GM12872 (cell line): ENCODE measurements around the gene PRG3.

Experiments used
- TF ChIP-seq, protein P1 (sequence below): IDR thresholded peaks from 3 replicates; pipeline ENCODE4 v1.5.1; 2011; ENCODE audit warnings: low read depth, mild to moderate bottlenecking, low read length, moderate library complexity; ENCODE audit not compliant: insufficient read depth

Gene PRG3

DNA sequence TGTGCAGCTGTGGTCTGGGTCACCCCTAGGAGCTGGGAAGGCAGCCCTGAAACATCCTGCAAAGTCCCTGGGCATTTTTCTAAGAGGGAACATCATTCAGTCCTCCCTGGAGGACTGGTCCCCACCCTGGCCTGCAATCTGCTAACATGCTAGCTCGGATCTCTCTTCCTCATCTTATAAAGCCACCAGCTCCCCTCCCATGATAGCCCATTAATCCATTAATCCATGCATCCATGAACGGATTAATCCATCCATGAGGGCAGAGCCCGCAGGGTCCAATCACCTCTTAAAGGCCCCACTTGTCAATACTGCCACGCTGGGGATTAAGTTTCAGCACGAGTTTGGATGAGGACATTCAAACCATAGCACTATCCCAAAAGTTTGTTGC, 12.1 kb downstream of the PRG3 start:
- TF ChIP-seq, protein P1, sequence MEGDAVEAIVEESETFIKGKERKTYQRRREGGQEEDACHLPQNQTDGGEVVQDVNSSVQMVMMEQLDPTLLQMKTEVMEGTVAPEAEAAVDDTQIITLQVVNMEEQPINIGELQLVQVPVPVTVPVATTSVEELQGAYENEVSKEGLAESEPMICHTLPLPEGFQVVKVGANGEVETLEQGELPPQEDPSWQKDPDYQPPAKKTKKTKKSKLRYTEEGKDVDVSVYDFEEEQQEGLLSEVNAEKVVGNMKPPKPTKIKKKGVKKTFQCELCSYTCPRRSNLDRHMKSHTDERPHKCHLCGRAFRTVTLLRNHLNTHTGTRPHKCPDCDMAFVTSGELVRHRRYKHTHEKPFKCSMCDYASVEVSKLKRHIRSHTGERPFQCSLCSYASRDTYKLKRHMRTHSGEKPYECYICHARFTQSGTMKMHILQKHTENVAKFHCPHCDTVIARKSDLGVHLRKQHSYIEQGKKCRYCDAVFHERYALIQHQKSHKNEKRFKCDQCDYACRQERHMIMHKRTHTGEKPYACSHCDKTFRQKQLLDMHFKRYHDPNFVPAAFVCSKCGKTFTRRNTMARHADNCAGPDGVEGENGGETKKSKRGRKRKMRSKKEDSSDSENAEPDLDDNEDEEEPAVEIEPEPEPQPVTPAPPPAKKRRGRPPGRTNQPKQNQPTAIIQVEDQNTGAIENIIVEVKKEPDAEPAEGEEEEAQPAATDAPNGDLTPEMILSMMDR: no peak

DNA sequence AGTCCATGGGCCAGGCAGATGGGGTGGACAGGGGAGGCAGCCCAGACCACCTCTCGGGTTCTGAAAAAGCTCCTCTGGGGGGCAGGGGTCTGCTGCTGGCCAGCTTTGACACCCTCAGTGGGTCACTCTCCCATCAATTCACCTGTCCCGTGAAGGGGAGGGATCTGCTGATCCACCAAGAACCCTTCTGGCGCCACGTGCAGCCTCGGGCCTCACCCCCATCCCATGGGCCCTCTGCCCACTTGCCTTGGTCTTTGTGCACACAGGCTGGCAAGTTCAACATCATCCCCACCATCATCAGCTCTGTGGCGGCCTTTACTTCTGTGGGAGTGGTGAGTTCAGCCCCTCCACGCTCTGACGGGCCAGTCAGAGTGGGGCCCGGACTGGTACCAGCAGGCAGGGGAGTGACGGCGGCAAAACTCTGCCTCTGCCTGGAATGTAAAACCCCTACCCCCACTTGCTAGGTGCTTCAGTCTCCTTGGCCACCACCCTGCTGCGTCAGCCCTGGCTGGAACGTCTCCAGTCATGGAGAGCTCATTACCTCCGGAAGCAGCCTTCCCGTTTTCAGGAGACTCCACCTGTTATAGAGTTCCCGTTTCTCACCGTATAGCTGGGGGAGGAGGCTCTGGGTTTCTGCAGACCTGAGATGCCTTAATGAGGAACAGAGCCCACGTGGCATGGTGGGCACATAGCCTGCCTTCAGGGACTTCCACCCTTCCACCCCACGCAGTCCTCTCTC, 12.7 kb downstream of the PRG3 start:
- TF ChIP-seq, protein P1: no peak

DNA sequence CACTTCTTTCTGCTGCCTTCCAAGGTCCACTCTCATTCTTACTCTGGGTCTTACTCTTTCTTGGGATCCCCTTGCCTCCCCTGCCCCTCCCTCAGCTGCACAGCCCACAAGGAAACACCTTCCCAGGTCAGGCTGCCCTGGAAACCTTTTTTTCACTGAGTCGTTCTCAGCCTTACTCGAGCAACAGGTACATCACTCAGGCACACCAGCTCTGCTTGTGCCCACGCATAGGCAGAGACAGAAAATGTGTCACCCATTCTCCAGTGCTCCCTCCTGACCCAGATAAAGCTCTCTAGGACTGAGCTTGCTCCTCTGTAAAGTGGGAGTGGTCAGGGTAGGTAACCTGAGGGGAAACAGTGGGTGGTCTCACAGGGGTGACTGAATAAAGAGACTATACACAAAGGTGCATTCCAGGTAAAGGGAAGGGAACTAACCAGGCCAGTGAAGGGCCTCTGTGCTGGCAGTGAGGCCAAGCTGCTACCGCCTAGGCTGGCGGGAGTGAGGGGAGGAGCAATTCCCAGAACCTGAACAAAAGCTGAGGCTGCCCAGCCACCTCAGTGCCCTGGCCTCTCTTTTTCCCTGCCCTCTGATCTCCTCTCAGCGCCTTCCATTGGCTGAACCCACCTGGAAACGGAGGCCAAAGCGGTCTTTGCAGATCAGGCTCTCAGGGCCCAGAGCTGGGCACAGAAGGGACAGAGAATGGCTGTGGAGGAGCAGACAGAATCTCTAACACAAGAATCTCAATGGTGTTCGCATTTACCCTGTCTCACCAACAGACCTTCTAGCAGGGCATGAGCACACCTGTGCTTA, 15.9 kb downstream of the PRG3 start:
- TF ChIP-seq, protein P1: no peak

DNA sequence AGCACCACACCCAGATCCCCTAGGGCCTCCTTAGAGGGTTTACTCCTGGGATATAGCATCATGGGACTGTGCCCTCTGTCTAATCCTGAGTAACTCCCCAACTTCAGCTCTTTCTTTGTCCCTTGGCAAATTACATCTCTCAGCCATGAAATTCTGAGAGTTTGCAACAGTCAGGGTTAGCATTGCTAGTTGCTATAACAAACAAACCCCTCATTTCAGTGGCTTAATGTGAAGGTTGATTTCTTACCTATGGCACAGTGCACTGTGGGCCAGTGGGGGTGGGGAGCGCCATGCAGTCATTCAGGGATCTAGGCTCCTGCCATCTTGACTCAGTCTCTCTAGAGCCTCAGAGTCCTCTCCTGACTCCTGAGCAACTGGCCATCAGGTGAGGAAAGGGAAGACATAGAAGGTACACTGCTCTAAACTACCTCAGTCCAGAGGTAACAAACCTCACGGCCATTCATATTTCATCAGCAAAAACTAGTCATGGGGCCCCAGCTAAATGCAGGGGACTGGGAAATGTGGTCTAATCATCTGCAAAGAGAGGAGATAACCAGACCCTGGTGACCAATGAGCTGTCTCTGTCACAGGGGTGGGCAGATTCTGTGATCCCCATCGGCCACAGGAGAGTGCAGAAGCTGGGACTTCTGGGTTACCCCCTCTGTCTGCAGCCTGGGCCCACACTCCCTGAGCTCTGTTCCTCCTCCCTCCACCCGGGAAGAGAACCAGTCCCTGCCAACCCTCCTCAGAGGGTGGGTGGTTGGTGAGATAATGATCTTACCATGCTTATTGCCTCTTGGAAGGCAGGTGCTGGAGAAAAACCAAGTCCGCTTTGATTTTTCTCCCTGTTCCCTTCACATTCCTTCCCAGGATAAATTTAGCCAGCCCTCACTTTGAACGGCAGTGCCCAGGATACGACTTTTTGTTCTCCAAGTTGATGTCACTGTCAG, 17.5 kb downstream of the PRG3 start:
- TF ChIP-seq, protein P1: no peak

DNA sequence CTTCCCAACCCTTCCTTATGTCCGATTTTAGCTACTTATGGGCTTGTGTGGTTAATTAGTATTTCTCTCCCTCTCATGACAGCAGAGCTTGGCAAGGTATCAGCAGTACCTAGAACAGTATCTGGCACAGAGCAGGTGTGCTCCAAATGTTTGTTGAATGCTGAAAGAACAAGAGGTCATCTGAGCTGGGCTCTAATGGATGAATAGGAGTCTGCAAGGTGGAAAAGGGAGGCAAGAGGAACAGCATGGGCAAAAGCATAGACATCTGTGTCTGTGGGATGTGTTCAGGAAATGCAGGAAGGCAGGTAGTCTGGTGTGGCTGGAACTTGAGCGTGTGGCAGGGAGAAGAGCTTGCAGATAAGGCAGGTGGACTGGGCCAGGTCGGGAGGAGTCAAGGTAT, 19.0 kb downstream of the PRG3 start:
- TF ChIP-seq, protein P1: no peak

DNA sequence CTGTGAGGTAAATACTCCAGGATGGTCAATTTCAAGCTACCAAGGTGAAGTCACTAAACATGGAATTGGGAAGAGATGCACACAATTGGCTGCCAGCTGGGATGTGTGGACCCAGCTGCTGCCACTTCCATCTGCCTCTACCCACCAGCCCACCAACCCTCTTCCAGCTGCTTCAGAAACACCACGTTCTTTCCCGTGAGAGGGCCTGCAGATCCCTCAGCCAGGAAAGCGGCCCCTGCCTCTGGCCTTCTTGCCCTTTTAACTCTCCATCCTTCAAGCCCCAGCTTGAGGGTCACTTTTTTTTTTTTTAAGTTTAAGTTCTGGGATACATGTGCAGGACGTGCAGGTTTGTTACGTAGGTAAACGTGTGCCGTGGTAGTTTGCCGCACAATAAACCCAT, 20.0 kb downstream of the PRG3 start:
- TF ChIP-seq, protein P1: no peak
